ENCODE data around the gene PSD4. TPM values are rescaled to one million over a fixed set of nuclear protein-coding genes. Genes with fewer than 3 reads are reported as not detected.

Gene PSD4
- total RNA-seq, 2 donors from 2014 or later, result 13.1 to 16.9 TPM

GRCh38 chr2:113133704-113134598 is 39.8 kb upstream of the PSD4 start:
- Histone ChIP-seq H3K27ac (no peak overlapping the region), H3K9me3 (no peaks in the 10 kb centered on the region), H3K36me3 (no peaks in the 10 kb centered on the region), H3K4me3 (no peak overlapping the region), H3K4me1 (ENCODE audit: control insufficient read depth in 1 of 2, low read depth in 2 of 2) (no peaks in the 10 kb centered on the region), H3K27me3 (replicated peaks; ENCODE audit: insufficient read depth) (no peaks in the 10 kb centered on the region)
- no peak for TF ChIP-seq CTCF (IDR thresholded peaks at IDR 0.05)
- DNase-seq (ENCODE audit: low spot score) (no peak), ATAC-seq (ENCODE audit: insufficient number of reproducible peaks, low FRiP score, low read depth) (no peak)

GRCh38 chr2:113134717-113135116 is 39.1 kb upstream of the PSD4 start:
- Histone ChIP-seq H3K27ac (no peak overlapping the region), H3K9me3 (no peaks in the 10 kb centered on the region), H3K4me3 (no peak overlapping the region), H3K4me1 (ENCODE audit: control insufficient read depth in 1 of 2, low read depth in 2 of 2) (no peaks in the 10 kb centered on the region), H3K36me3 (no peaks in the 10 kb centered on the region), H3K27me3 (replicated peaks; ENCODE audit: insufficient read depth) (no peaks in the 10 kb centered on the region)
- TF ChIP-seq CTCF (IDR thresholded peaks at IDR 0.05), result no peak
- DNase-seq (ENCODE audit: low spot score) (no peak), ATAC-seq (ENCODE audit: insufficient number of reproducible peaks, low FRiP score, low read depth) (no peak)

- ATAC-seq (ENCODE audit: insufficient number of reproducible peaks, low FRiP score, low read depth) (no peak), DNase-seq (ENCODE audit: low spot score) (no peak)
- Histone ChIP-seq H3K27ac (no peak overlapping the region), H3K4me3 (no peak overlapping the region), H3K27me3 (replicated peaks; ENCODE audit: insufficient read depth) (no peaks in the 10 kb centered on the region), H3K4me1 (ENCODE audit: control insufficient read depth in 1 of 2, low read depth in 2 of 2) (no peaks in the 10 kb centered on the region), H3K36me3 (no peaks in the 10 kb centered on the region), H3K9me3 (no peaks in the 10 kb centered on the region)
- TF ChIP-seq CTCF (IDR thresholded peaks at IDR 0.05), result no peak
Measured at GRCh38 chr2:113135317-113135716, 38.5 kb upstream of the PSD4 start.

- DNase-seq (ENCODE audit: low spot score), result no peak
- ATAC-seq (ENCODE audit: insufficient number of reproducible peaks, low FRiP score, low read depth), result no peak
- H3K27me3 ChIP-seq (replicated peaks; ENCODE audit: insufficient read depth), result no peaks in the 10 kb centered on the region
- no peaks in the 10 kb centered on the region for H3K9me3 ChIP-seq
- H3K27ac ChIP-seq, result no peak overlapping the region
- peak; percentile 24 for TF ChIP-seq CTCF (IDR thresholded peaks at IDR 0.05)
- H3K4me3 ChIP-seq, result no peak overlapping the region
- no peaks in the 10 kb centered on the region for H3K4me1 ChIP-seq (ENCODE audit: control insufficient read depth in 1 of 2, low read depth in 2 of 2)
- no peaks in the 10 kb centered on the region for H3K36me3 ChIP-seq
Measured at GRCh38 chr2:113136828-113137775, 36.7 kb upstream of the PSD4 start.

GRCh38 chr2:113137827-113138226 is 35.9 kb upstream of the PSD4 start:
- Histone ChIP-seq H3K4me1 (ENCODE audit: control insufficient read depth in 1 of 2, low read depth in 2 of 2) (no peaks in the 10 kb centered on the region), H3K36me3 (no peaks in the 10 kb centered on the region), H3K9me3 (no peaks in the 10 kb centered on the region), H3K27ac (no peak overlapping the region), H3K27me3 (replicated peaks; ENCODE audit: insufficient read depth) (no peaks in the 10 kb centered on the region), H3K4me3 (no peak overlapping the region)
- ATAC-seq (ENCODE audit: insufficient number of reproducible peaks, low FRiP score, low read depth) (no peak), DNase-seq (ENCODE audit: low spot score) (no peak)
- no peak for TF ChIP-seq CTCF (IDR thresholded peaks at IDR 0.05)
